Stimulated activated CD8-positive, alpha-beta memory T cell treated with anti-CD3 and anti-CD28 coated beads, Interleukin-15, amount 100 ng/mL, for 1 hour (primary cell): ENCODE results near the gene CRLF3.
"Not testable (repeated sequence)": the region's sequence is repeated elsewhere in the genome, so short reads cannot be mapped to it uniquely, and the experiment has no call there.

ENCODE experiments used
- DNase-seq: peaks from one replicate; pipeline ENCODE4 v3.0.0-alpha.2; 2020; ENCODE audit warnings: low read depth

The CRLF3 gene

DNA sequence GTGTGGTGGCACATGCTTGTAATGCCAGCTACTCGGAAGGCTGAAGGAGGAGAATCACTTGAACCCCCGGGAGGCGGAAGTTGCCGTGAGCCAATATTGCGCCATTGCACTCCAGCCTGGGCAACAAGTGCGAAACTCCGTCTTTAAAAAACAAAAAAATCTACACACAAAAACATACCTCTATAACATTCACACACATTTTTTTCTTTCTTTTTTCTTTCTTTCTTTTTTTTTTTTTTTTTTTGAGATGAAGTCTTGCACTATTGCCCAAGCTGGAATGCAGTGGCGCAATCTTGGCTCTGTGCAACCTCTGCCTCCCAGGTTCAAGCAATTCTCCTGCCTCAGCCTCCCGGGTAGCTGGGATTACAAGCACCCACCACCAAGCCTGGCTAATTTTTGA, 9.6 kb downstream of the CRLF3 start:
- DNase-seq = not testable (repeated sequence)

DNA sequence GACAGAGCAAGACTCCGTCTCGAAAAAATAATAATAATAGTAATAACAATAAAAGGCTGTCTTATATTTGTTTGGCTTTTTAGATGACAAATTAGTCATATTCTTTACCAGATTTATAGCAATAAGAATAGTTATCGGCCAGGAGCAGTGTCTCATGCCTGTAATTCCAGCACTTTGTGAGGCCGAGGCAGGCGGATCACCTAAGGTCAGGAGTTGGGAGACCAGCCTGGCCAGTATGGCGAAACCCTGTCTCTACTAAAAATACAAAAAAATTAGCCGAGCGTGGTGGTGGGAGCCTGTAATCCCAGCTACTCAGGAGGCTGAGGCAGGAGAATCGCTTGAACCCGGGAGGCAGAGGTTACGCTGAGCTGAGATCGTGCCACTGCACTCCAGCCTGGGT, 10.3 kb downstream of the CRLF3 start:
- not testable (repeated sequence) for DNase-seq

GRCh38 chr17:30812218-30813177, 12.0 kb downstream of the CRLF3 start:
- DNase-seq = no peak

DNA sequence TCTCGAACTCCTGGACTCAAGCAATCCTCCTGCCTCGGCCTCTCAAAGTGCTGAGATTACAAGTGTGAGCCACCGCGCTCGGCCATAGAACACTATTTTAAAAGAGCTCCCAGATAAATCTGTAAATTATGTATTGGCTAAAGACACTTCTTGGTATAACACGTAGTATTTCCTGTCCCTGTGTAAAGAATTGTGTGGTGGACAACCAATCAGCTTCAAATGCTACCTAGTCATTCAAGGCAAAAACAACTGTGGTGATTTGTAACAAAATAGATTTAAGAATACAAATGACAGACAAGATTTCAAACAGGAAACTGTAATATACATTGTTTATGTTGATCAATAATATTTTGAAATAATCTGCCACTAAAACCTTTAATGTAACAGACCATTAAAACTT, 14.6 kb downstream of the CRLF3 start:
- DNase-seq = no peak

- DNase-seq = no peak
These were observed 15.7 kb downstream of the CRLF3 start for GRCh38 chr17:30808785-30809286.

DNA sequence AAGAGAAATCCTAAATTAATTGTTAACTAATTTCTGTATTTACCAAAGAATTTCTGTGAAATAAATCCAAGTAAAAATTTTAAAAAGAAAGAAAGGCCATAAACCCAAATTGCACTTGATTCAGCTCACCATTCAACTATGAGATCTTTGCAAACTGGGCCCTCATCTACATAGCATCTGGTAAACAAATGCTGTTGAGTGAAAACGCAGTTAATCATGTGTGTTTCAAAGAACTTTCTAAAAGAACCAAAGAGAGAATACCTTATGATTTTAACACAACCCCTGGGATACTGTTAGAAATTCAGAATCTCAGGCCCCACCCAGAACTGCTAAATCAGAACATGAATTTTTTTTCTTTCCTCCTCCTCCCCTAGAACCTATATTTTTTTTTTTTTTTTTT, 16.6 kb downstream of the CRLF3 start:
- no peak for DNase-seq

GRCh38 chr17:30805944-30806456, 18.5 kb downstream of the CRLF3 start:
- no peak for DNase-seq

GRCh38 chr17:30801671-30802070, 22.8 kb downstream of the CRLF3 start:
- DNase-seq = no peak

GRCh38 chr17:30796016-30796415, 28.5 kb downstream of the CRLF3 start:
- no peak for DNase-seq

DNA sequence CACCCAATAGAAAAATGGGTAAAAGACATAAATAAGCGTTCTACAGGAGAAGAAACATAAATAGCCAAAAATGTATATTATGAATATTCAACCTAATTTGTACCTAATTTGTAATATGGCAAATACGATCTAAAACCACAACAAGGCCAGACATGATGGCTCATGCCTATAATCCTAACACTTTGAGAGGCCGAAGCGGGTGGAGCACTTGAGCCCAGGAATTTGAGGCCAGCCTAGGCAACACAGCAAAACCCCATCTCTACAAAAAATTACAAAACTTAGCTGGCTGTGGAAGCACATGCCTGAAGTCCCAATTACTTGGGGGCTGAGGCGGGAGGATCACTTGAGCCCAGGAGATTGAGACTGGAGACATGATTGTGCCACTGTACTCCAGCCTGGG, 30.1 kb downstream of the CRLF3 start:
- DNase-seq = no peak

GRCh38 chr17:30793282-30793977, 31.1 kb downstream of the CRLF3 start:
- no peak for DNase-seq

DNA sequence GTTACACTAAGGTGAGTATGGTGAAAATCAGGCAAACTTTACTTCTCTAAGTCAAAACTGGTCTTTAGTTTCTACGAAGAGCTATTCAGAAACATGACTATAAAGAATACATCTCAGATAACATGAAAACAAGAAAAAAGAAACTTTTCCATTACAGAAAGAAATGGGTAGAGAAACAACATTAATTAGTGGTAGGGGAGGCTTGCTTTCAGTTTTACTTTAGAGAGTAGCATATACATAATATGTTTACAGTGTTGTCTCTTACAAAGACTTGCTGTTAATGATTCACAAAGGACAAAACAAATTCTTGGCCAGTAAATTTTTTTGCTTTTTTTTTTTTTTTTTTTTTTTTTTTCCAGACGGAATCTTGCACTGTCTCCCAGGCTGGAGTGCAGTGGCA, 34.2 kb downstream of the CRLF3 start:
- DNase-seq = no peak

- no peak for DNase-seq
These were observed 35.6 kb downstream of the CRLF3 start for GRCh38 chr17:30788918-30789317.

- DNase-seq = no peak
These were observed 42.3 kb downstream of the CRLF3 start for GRCh38 chr17:30782206-30782605.

- no peak for DNase-seq
These were observed 44.1 kb downstream of the CRLF3 start for GRCh38 chr17:30780343-30780742.

GRCh38 chr17:30768771-30769170, 55.7 kb downstream of the CRLF3 start:
- DNase-seq = not testable (repeated sequence)

GRCh38 chr17:30767641-30768404, 56.7 kb downstream of the CRLF3 start:
- DNase-seq = not testable (repeated sequence)

GRCh38 chr17:30761060-30761459, 63.4 kb downstream of the CRLF3 start:
- DNase-seq = no peak

DNA sequence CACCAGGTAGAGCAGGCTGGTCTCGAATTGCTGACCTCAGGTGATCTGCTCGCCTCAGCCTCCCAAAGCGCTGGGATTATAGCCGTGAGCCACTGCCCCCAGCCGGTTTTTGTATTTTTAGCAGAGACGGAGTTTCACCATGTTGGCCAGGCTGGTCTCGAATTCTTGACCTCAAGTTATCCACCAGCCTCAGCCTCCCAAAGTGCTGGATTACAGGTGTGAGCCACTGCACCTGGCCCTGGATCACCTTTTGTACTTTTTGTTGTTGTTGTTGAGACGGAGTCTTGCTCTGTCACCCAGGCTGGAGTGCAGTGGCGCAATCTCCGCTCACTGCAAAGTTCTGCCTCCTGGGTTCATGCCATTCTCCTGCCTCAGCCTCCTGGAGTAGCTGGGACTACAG, 71.2 kb downstream of the CRLF3 start:
- not testable (repeated sequence) for DNase-seq

GRCh38 chr17:30750982-30751381, 73.5 kb downstream of the CRLF3 start:
- not testable (repeated sequence) for DNase-seq

DNA sequence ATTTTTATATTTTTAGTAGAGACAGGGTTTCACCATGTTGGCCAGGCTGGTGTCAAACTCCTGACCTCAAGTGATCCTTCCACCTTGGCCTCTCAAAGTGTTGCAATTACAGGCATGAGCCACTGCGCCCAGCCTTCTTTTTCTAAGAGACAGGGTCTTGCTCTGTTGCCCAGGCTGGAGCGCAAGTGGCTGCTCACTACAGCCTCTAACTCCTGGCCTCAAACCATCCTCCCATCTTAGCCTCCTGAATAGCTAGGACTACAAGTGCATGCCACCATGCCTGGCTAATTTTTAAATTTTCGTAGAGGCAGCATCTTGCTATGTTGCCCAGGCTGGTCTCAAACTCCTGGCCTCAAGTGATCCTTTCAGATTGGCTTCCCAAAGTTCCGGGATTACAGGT, 76.9 kb downstream of the CRLF3 start:
- DNase-seq = not testable (repeated sequence)

GRCh38 chr17:30742669-30743068, 81.8 kb downstream of the CRLF3 start:
- not testable (repeated sequence) for DNase-seq
